T-helper 2 cell treated with Interferon-gamma antibody and Interleukin-4, amounts not matched to agents 5 μg/mL and 100 μg/mL, for 36 hours (primary cell): ENCODE results near the gene EIF5.

Source experiments
- DNase-seq: peaks from one replicate; pipeline ENCODE4 v3.0.0; 2021; ENCODE audit warnings: low spot score
- H3K27ac Mint-ChIP-seq: one replicate; pipeline ENCODE4 v1.8.0; 2021; ENCODE audit warnings: mild to moderate bottlenecking, mixed read lengths
- H3K27me3 Mint-ChIP-seq: one replicate; pipeline ENCODE4 v1.8.0; 2021; ENCODE audit warnings: low read depth, mixed read lengths
- H3K36me3 Mint-ChIP-seq: one replicate; pipeline ENCODE4 v1.8.0; 2021; ENCODE audit warnings: low read depth, mixed read lengths
- H3K4me1 Mint-ChIP-seq: one replicate; pipeline ENCODE4 v1.8.0; 2021; ENCODE audit warnings: low read depth, mixed read lengths
- H3K4me3 Mint-ChIP-seq: one replicate; pipeline ENCODE4 v1.8.0; 2022; ENCODE audit warnings: mild to moderate bottlenecking, moderate library complexity, mixed read lengths
- H3K9me3 Mint-ChIP-seq: one replicate; pipeline ENCODE4 v1.8.0; 2021; ENCODE audit warnings: mixed read lengths

Gene EIF5

DNA sequence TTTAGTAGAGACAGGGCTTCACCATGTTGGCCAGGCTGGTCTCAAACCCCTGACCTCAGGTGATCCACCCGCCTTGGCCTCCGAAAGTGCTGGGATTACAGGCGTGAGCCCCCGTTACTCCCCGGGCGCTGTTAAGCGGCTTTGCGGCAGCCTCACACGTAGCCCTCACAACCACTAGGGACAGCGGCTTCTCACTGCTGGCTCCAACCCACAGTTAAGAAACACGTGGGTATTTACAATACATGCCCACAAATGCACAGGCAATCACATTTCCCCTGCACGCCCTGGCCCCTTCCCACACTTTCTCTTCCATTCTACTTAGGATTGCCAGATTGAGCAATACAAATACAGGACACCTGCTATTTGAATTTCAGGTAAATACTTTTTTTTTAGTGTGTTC is 37.0 kb upstream of the EIF5 start:
- peaks cover 12% of the 10 kb centered on the region for H3K27me3 Mint-ChIP-seq
- no peak overlapping the region for H3K27ac Mint-ChIP-seq
- H3K36me3 Mint-ChIP-seq = no peaks in the 10 kb centered on the region
- no peaks in the 10 kb centered on the region for H3K4me1 Mint-ChIP-seq
- H3K9me3 Mint-ChIP-seq = no peaks in the 10 kb centered on the region
- no peak for DNase-seq
- H3K4me3 Mint-ChIP-seq = no peak overlapping the region

GRCh38 chr14:103298620-103299019 is 35.4 kb upstream of the EIF5 start:
- Mint-ChIP-seq H3K27me3 (peaks cover 3% of the 10 kb centered on the region), H3K27ac (no peak overlapping the region), H3K36me3 (no peaks in the 10 kb centered on the region), H3K4me1 (no peaks in the 10 kb centered on the region), H3K9me3 (no peaks in the 10 kb centered on the region), H3K4me3 (no peak overlapping the region)
- DNase-seq = no peak

GRCh38 chr14:103301512-103302354 is 32.3 kb upstream of the EIF5 start:
- no peak for DNase-seq
- Mint-ChIP-seq H3K36me3 (no peaks in the 10 kb centered on the region), H3K27me3 (peaks cover 6% of the 10 kb centered on the region), H3K4me3 (no peak overlapping the region), H3K4me1 (no peaks in the 10 kb centered on the region), H3K27ac (no peak overlapping the region), H3K9me3 (no peaks in the 10 kb centered on the region)

DNA sequence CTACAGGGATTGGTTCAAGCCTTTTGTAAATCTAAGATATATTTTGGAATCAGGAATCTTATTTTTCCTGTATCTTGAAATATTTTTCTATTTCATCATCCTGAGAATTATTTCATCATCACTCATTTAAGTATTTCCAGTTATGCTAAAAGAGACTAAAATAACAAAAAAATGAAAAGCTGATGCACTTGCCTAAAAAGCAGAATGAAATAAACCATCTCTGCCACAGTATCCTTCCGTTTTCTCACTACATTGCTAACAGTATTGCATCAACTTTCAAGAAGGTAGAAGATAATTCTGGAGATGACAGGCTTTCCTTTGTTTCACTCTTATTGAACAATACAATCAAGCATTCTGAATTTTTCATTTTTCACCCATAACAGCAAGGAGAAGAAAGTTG is 31.1 kb upstream of the EIF5 start:
- Mint-ChIP-seq H3K27me3 (peaks cover 7% of the 10 kb centered on the region), H3K36me3 (no peaks in the 10 kb centered on the region), H3K27ac (no peak overlapping the region), H3K9me3 (no peaks in the 10 kb centered on the region), H3K4me1 (no peaks in the 10 kb centered on the region), H3K4me3 (no peak overlapping the region)
- DNase-seq = no peak

DNA sequence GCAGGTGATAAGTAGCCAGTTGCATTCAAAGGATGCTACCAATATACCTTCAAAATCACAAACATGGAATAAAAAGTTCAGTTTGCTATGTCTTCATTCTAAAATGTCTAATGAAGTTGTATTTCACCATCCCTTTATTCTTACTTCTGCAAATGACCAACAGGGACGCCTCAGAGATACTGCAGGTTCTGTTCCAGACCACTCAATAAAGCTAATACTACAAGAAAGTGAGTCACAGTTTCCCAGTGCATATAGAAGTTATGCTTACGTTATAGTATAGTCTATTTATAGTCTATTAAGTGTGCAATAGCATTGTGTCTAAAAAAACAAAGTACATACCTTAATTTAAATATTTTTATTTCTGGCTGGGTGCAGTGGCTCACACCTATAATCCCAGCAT is 29.3 kb upstream of the EIF5 start:
- Mint-ChIP-seq H3K36me3 (no peaks in the 10 kb centered on the region), H3K4me1 (no peaks in the 10 kb centered on the region), H3K27ac (no peak overlapping the region), H3K4me3 (no peak overlapping the region), H3K9me3 (no peaks in the 10 kb centered on the region), H3K27me3 (peaks cover 9% of the 10 kb centered on the region)
- no peak for DNase-seq

DNA sequence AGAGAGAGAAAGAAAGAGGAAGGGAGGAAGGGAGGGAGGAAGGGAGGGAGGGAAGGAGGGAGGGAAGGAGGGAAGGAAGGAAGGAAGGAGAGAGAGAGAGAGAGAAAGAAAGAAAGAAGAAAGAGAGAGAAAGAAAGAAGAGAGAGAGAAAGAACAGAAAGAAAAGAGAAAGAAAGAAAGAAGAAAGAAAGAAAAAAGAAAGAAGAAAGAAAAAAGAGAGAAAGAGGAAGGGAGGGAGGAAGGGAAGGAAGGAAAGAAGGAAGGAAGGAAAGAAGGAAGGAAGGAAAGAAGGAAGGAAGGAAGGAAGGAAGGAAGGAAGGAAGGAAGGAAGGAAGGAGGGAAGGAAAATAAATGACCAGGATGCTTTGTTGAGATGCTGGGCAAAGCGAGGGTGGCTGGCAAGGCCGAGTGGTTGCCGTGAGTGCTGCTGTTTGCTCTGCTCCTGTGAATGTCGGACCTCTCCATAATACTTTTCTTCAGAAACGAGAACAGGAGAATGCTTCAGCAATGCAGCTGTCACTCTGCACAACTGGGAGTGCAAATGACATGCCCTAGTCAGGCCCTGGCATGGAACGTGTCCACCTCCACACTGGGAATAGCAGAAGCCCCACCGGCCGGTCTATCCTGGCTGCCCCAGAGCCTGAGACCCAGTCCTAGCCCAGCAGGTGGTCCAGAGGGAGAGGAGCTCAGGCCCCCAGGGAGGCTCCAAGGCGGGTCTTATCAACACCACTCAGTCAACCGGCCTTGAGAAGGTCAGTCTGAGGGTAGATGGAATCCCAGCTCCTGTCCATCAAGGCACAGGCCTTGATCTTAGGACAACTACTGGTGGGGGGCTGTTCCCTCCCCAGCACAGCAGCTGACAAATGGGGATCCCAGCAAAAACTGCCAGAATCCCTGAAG is 25.1 kb upstream of the EIF5 start:
- H3K4me3 Mint-ChIP-seq = no peak overlapping the region
- no peaks in the 10 kb centered on the region for H3K9me3 Mint-ChIP-seq
- H3K27me3 Mint-ChIP-seq = peaks cover 9% of the 10 kb centered on the region
- no peak for DNase-seq
- no peaks in the 10 kb centered on the region for H3K4me1 Mint-ChIP-seq
- no peak overlapping the region for H3K27ac Mint-ChIP-seq
- H3K36me3 Mint-ChIP-seq = no peaks in the 10 kb centered on the region

GRCh38 chr14:103310576-103311095 is 23.4 kb upstream of the EIF5 start:
- no peak for DNase-seq
- Mint-ChIP-seq H3K9me3 (no peaks in the 10 kb centered on the region), H3K4me3 (no peak overlapping the region), H3K4me1 (no peaks in the 10 kb centered on the region), H3K27ac (no peak overlapping the region), H3K36me3 (no peaks in the 10 kb centered on the region), H3K27me3 (peaks cover 3% of the 10 kb centered on the region)

GRCh38 chr14:103311171-103311997 is 22.7 kb upstream of the EIF5 start:
- DNase-seq = no peak
- Mint-ChIP-seq H3K36me3 (no peaks in the 10 kb centered on the region), H3K9me3 (no peaks in the 10 kb centered on the region), H3K4me1 (no peaks in the 10 kb centered on the region), H3K27me3 (peaks cover 3% of the 10 kb centered on the region), H3K27ac (no peak overlapping the region), H3K4me3 (no peak overlapping the region)

GRCh38 chr14:103312006-103312635 is 21.9 kb upstream of the EIF5 start:
- Mint-ChIP-seq H3K27me3 (peaks cover 3% of the 10 kb centered on the region), H3K9me3 (no peaks in the 10 kb centered on the region), H3K27ac (no peak overlapping the region), H3K36me3 (no peaks in the 10 kb centered on the region), H3K4me1 (no peaks in the 10 kb centered on the region), H3K4me3 (no peak overlapping the region)
- DNase-seq = no peak

- Mint-ChIP-seq H3K9me3 (no peaks in the 10 kb centered on the region), H3K27me3 (peaks cover 6% of the 10 kb centered on the region)
Measured at GRCh38 chr14:103313704-103314103, 20.3 kb upstream of the EIF5 start.

GRCh38 chr14:103314496-103315277 is 19.4 kb upstream of the EIF5 start:
- Mint-ChIP-seq H3K27me3 (peaks cover 10% of the 10 kb centered on the region), H3K9me3 (no peaks in the 10 kb centered on the region), H3K36me3 (no peaks in the 10 kb centered on the region), H3K4me1 (peaks cover 2% of the 10 kb centered on the region), H3K4me3 (no peak overlapping the region), H3K27ac (no peak overlapping the region)
- no peak for DNase-seq

More at GRCh38 chr14:103313704-103314103, 20.3 kb upstream of the EIF5 start:
- DNase-seq = no peak
- no peak overlapping the region for H3K4me3 Mint-ChIP-seq
- no peaks in the 10 kb centered on the region for H3K36me3 Mint-ChIP-seq
- peaks cover 2% of the 10 kb centered on the region for H3K4me1 Mint-ChIP-seq
- H3K27ac Mint-ChIP-seq = no peak overlapping the region

- Mint-ChIP-seq H3K4me3 (no peak overlapping the region), H3K4me1 (peaks cover 2% of the 10 kb centered on the region), H3K27me3 (peaks cover 10% of the 10 kb centered on the region), H3K36me3 (no peaks in the 10 kb centered on the region), H3K9me3 (no peaks in the 10 kb centered on the region), H3K27ac (no peak overlapping the region)
- DNase-seq = no peak
Measured at GRCh38 chr14:103315351-103315911, 18.6 kb upstream of the EIF5 start.
